Measurements from ENCODE around the gene DDC. TPM values are rescaled to one million over a fixed set of nuclear protein-coding genes. Genes with fewer than 3 reads are reported as not detected.

Gene DDC
- 32.0 TPM for total RNA-seq

GRCh38 chr7:50564640-50565558 is at the start of gene DDC:
Gene DDC, minus strand, starts transcription at chr7:50565405. Its CDS starts 21,320 bp downstream, at chr7:50544085.

GRCh38 chr7:50449881-50450589 is 115.2 kb downstream of the DDC start, which contains the start of gene FIGNL1:
Gene FIGNL1, minus strand, starts transcription at chr7:50450350. Its CDS starts 3,063 bp downstream, at chr7:50447287.

Small RNAs within 50 kb of the gene (small RNA-seq; reads per million reads assigned to genes)
- gene RNU6-1091P (ENCODE audit: low replicate concordance) = not detected

Other genes starting within 250 kb of the DDC start
- 22.5 TPM for gene FIGNL1, start 115.1 kb downstream of the DDC start, total RNA-seq
- gene GRB10, start 217.5 kb upstream of the DDC start, total RNA-seq = 57.0 TPM